ENCODE measurements around the gene MOV10L1. TPM values are rescaled to one million over a fixed set of nuclear protein-coding genes. Genes with fewer than 3 reads are reported as not detected.

Gene MOV10L1
- total RNA-seq = not detected

GRCh38 chr22:50089682-50090411 is at the start of gene MOV10L1:
Gene MOV10L1, plus strand, starts transcription at chr22:50090006. Its CDS starts 83 bp downstream, at chr22:50090089.
- Histone ChIP-seq H3K9me3 (ENCODE audit: low read depth, low read length) (no peaks in the 10 kb centered on the region), H3K4me3 (ENCODE audit: low read length) (no peak within 1 kb of the TSS), H3K4me1 (ENCODE audit: insufficient read depth, low read length) (peaks cover 4% of the 10 kb centered on the region)

DNA sequence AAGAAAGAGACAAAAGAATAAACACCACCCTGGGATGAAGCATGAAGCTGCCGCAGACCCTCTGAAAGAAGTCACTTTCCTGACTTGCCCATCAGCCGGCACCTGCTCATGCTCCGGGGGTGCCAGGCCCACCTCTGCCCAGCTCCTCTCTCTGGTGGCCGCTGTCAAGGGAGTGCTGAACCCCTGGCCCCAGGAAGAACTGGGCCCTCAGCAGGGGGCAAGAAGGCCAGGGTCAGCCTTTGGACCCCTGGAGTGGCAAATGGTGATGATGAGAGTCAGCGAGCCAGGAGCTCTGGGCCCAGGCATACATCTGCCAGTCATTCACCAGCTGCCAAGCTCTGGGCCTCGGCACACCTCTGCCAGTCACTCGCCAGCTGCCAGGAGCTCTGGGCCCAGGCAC is 49.1 kb upstream of the MOV10L1 start:
- Histone ChIP-seq H3K4me1 (ENCODE audit: insufficient read depth, low read length) (no peaks in the 10 kb centered on the region), H3K27me3 (ENCODE audit: insufficient read depth, low read length) (no peaks in the 10 kb centered on the region), H3K9me3 (ENCODE audit: low read depth, low read length) (no peaks in the 10 kb centered on the region), H3K4me3 (ENCODE audit: low read length) (no peak overlapping the region)

More at GRCh38 chr22:50089682-50090411, at the start of gene MOV10L1:
- H3K27me3 ChIP-seq (ENCODE audit: insufficient read depth, low read length) = no peaks in the 10 kb centered on the region

DNA sequence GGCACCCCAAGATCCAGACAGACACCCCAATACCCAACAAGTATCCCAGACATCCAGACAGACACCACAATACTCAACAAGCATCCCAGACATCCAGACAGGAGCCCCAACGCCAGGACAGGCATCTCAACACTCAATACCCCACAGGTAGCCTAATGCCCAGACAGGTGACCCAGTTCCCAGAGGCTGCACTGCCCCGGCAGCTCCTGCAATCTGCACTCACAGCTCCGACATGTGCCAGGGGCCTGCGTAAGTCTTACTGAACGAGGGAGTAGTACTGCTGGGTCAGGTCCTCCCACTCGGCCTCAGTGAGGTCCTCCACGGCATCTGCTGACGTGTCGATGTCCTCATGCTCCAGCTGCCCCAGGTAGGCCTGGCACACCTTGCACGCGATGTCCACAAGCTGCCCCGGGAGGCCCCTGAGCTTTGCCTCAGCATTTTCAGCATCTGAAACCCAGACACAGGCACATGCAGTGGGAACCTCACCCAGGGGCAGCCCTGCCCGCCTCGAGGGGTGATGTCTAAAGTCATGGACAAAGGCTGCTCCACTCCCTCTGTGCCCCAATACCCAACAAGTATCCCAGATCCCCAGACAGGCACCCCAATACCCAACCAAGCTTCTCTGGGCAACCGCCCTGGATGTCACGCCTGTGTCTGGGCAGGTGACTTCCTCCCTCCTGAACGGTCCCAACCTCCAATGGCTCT is 48.3 kb upstream of the MOV10L1 start:
- Histone ChIP-seq H3K4me1 (ENCODE audit: insufficient read depth, low read length) (no peaks in the 10 kb centered on the region), H3K27me3 (ENCODE audit: insufficient read depth, low read length) (no peaks in the 10 kb centered on the region), H3K4me3 (ENCODE audit: low read length) (no peak overlapping the region), H3K9me3 (ENCODE audit: low read depth, low read length) (no peaks in the 10 kb centered on the region)

GRCh38 chr22:50044485-50045118 is 45.2 kb upstream of the MOV10L1 start:
- Histone ChIP-seq H3K4me3 (ENCODE audit: low read length) (no peak overlapping the region), H3K27me3 (ENCODE audit: insufficient read depth, low read length) (no peaks in the 10 kb centered on the region), H3K4me1 (ENCODE audit: insufficient read depth, low read length) (no peaks in the 10 kb centered on the region), H3K9me3 (ENCODE audit: low read depth, low read length) (no peaks in the 10 kb centered on the region)

DNA sequence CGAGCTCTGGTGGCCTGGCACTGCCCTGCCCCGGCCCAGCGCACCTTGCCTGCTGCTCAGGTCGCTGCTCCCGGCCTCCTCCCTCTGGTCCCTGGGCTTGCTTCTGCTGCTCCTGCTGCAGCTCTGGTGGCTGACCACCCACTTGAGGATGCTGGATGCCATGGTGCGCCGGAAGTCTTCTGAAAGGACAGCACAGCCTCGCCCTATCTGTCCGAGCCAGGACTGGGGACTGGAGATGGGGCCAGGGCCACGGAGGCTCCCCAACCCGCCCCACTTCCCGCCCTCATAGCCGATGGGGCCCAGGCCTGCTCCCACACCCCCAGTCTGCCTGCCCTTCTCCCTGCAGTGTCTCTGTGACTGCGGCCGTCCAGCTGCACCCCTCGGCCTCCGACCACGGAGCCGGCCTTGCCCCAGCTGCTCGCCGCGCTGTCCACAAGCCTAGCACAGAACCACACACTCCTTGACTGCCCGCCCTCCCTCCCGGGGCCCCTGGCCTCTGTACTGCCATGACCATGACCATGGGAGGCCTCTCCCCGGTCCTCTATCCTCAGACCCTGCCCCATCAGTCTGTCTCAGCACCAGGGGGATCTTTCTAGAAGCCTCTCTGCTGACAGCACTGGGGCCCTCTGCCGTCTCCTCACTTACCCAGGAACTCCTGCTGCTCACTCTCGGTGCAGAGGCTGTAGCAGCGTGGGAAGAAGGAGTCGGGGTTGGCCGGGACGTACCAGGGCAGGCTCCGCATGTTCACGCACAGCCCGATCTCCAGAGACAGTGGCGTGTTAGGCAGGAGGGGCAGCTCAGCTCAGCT is 44.4 kb upstream of the MOV10L1 start:
- Histone ChIP-seq H3K27me3 (ENCODE audit: insufficient read depth, low read length) (no peaks in the 10 kb centered on the region), H3K4me1 (ENCODE audit: insufficient read depth, low read length) (no peaks in the 10 kb centered on the region), H3K9me3 (ENCODE audit: low read depth, low read length) (no peaks in the 10 kb centered on the region), H3K4me3 (ENCODE audit: low read length) (no peak overlapping the region)

DNA sequence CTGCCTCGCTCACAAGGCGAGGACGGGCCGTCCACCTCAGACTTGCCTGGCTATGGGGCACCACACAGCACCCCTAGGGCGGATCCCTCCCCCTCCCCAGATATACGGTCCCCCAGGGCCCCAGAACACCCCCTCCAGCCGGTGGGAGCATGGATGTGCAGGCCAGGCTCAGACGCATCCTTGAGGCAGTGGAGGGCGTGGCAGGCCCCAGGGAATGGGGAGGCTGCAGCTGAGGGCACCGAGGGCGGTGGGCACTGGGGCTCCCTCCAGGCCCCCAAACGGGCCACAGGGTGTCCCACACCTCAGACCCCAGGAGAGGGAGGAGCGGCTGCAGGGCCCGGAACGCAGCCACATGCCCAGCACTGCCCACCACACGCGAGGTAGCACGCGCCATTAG is 43.8 kb upstream of the MOV10L1 start:
- Histone ChIP-seq H3K4me3 (ENCODE audit: low read length) (no peak overlapping the region), H3K27me3 (ENCODE audit: insufficient read depth, low read length) (no peaks in the 10 kb centered on the region), H3K4me1 (ENCODE audit: insufficient read depth, low read length) (no peaks in the 10 kb centered on the region)

GRCh38 chr22:50046481-50047245 is 43.1 kb upstream of the MOV10L1 start:
- Histone ChIP-seq H3K27me3 (ENCODE audit: insufficient read depth, low read length) (no peaks in the 10 kb centered on the region), H3K9me3 (ENCODE audit: low read depth, low read length) (no peaks in the 10 kb centered on the region), H3K4me1 (ENCODE audit: insufficient read depth, low read length) (no peaks in the 10 kb centered on the region), H3K4me3 (ENCODE audit: low read length) (no peak overlapping the region)

More for the DNA sequence above, 43.8 kb upstream of the MOV10L1 start:
- H3K9me3 ChIP-seq (ENCODE audit: low read depth, low read length) = no peaks in the 10 kb centered on the region

DNA sequence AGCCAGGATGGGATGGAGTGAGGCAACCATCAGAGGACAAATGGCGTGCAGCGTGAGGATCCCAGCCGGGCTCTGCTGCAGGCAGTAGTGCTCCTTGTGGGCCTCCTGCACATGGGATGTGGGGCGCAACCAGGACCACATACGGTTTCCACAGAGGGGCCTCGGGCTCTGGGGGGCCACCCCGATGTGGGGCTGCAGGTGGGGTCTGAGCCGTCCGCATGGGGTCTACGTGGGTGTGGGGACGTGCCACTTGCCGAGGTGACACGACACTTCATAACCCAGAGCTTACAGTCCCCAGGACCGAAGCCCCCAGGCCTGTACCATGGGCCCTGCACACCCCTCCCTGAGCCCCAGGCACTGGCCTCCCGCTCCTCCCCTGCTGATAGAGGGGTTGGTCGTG is 42.5 kb upstream of the MOV10L1 start:
- no peaks in the 10 kb centered on the region for H3K27me3 ChIP-seq (ENCODE audit: insufficient read depth, low read length)

GRCh38 chr22:50048061-50048765 is 41.6 kb upstream of the MOV10L1 start:
- H3K4me3 ChIP-seq (ENCODE audit: low read length) = no peak overlapping the region
- no peaks in the 10 kb centered on the region for H3K27me3 ChIP-seq (ENCODE audit: insufficient read depth, low read length)
- H3K9me3 ChIP-seq (ENCODE audit: low read depth, low read length) = no peaks in the 10 kb centered on the region
- no peaks in the 10 kb centered on the region for H3K4me1 ChIP-seq (ENCODE audit: insufficient read depth, low read length)

More for the DNA sequence above, 42.5 kb upstream of the MOV10L1 start:
- Histone ChIP-seq H3K4me1 (ENCODE audit: insufficient read depth, low read length) (no peaks in the 10 kb centered on the region), H3K9me3 (ENCODE audit: low read depth, low read length) (no peaks in the 10 kb centered on the region), H3K4me3 (ENCODE audit: low read length) (no peak overlapping the region)

GRCh38 chr22:50048836-50049235 is 41.0 kb upstream of the MOV10L1 start:
- no peaks in the 10 kb centered on the region for H3K27me3 ChIP-seq (ENCODE audit: insufficient read depth, low read length)

DNA sequence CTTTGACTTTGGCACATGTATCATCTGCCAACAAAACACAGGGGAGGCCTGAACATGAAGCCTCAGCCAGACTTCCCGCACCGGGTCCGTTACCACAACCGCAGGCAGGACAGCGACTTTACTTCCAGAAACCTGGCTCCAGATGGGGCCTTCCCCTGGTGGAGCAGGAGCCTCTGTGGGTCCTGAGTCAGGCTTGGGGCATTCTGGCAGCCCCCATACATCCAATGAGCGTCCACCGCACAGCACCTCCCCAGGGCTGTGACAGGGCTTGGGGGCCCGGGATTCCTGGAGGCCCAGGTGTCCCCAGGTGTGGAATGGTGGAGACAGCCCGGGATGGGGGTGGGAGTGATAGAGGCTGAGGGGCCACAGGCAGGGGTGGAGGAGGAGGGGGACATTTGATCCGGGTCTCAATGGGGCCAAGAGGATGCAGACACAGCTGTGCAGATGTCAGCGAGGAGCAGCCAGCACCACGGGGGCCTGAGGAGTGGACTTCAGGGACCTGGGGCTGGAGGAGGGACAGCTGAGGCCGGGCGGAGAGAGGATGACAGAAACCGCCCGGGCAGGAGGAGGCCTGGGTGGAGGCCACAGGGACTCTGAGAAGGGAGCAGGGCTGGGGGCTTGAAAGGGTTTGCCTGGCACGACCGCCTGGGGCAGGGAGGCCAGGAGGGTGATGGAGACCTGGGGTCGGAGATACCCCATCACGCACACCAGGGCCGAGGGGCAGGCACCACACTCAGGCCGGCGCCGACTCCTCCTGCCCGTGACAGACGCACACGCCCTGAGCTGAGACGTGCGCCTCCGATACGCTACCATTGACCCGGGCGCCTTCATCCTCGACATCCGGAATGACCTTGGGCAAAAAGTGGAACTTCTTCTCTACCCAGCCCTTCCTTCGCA is 40.3 kb upstream of the MOV10L1 start:
- Histone ChIP-seq H3K4me1 (ENCODE audit: insufficient read depth, low read length) (no peaks in the 10 kb centered on the region), H3K27me3 (ENCODE audit: insufficient read depth, low read length) (no peaks in the 10 kb centered on the region), H3K9me3 (ENCODE audit: low read depth, low read length) (no peaks in the 10 kb centered on the region), H3K4me3 (ENCODE audit: low read length) (no peak overlapping the region)

More at GRCh38 chr22:50048836-50049235, 41.0 kb upstream of the MOV10L1 start:
- Histone ChIP-seq H3K9me3 (ENCODE audit: low read depth, low read length) (no peaks in the 10 kb centered on the region), H3K4me1 (ENCODE audit: insufficient read depth, low read length) (no peaks in the 10 kb centered on the region), H3K4me3 (ENCODE audit: low read length) (no peak overlapping the region)

- Histone ChIP-seq H3K4me3 (ENCODE audit: low read length) (no peak overlapping the region), H3K9me3 (ENCODE audit: low read depth, low read length) (no peaks in the 10 kb centered on the region), H3K4me1 (ENCODE audit: insufficient read depth, low read length) (no peaks in the 10 kb centered on the region), H3K27me3 (ENCODE audit: insufficient read depth, low read length) (no peaks in the 10 kb centered on the region)
Observed at GRCh38 chr22:50051930-50052329, 37.9 kb upstream of the MOV10L1 start.

GRCh38 chr22:50053861-50054260 is 35.9 kb upstream of the MOV10L1 start:
- H3K4me1 ChIP-seq (ENCODE audit: insufficient read depth, low read length) = no peaks in the 10 kb centered on the region
- H3K27me3 ChIP-seq (ENCODE audit: insufficient read depth, low read length) = peaks cover 5% of the 10 kb centered on the region
- H3K4me3 ChIP-seq (ENCODE audit: low read length) = no peak overlapping the region
- H3K9me3 ChIP-seq (ENCODE audit: low read depth, low read length) = no peaks in the 10 kb centered on the region

Measured in mononuclear cell (primary cell).